ENCODE data around the gene HBB.

The HBB gene

DNA sequence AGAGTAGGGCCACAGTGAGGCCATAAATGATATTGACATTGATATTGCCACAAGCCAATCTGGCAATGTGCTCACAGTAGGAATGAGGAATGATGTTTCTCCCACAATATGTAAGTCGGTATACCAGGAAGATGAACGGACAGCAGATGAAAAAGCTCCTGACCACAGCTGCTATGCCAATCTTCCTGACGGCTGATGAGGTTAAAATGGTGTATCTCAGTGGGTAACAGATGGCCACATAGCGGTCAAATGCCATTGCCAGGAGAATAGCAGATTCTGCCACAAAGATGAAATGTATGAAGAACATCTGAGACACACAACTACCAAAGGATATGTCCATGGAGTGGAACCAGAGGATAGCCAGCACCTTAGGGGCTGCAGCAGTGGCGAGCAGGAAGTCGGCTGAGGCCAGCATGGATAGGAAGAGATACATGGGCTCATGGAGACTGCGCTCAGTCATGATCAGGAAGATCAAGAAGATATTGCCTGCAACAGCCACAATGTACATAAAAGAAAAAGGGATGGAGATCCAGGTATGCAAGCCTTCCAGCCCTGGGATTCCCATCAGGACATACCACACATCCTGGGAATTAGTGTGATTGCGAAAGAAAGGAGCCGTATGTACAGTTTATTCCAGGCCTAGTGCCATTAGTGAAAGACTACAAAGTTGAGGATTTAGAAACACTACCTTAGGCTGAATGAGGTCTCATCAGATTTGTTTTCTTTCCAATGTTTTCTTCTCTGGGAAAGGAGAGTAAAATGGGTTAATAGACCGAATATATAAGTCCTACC is 48.6 kb downstream of the HBB start:
- H3K4me3 ChIP-seq (ENCODE audit: low read length), result no peak overlapping the region

More for the DNA sequence above, 48.6 kb downstream of the HBB start:
- no peak for DNase-seq (ENCODE audit: low read depth, low spot score)

Data from Jurkat, Clone E6-1 (cell line).